HTR-8/SVneo (cell line): Measurements from ENCODE around the gene FREM1.

Experiments
- DNase-seq: peaks from one replicate; pipeline ENCODE4 v3.0.0; 2011; ENCODE audit warnings: low spot score, mixed read lengths; ENCODE audit not compliant: insufficient read length
- FAIRE-seq: peaks from 2 replicates; lab custom pipeline; 2011; peaks lifted over from hg19 to GRCh38; lab: Jason Lieb, UNC

The FREM1 gene

DNA sequence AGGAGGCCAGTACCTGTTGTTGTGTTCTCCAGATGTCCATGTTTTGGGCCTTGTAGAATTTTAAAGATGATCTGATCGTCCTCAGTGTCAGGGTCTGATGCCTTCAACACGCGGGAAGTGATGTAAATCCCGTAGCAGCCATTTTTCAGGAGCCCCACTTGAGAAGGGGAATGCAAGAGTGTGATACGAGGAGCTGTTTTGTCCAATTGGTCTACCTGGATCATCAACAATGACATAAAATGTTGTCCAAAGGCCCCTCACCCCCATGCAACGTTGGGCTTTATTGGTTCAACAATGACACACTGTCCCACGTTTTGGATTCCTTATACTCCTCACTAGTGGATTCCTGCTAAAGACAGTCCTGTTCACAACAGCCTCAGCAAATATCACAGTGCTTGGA is 139.6 kb downstream of the FREM1 start:
- FAIRE-seq (no peak), DNase-seq (no peak)

DNA sequence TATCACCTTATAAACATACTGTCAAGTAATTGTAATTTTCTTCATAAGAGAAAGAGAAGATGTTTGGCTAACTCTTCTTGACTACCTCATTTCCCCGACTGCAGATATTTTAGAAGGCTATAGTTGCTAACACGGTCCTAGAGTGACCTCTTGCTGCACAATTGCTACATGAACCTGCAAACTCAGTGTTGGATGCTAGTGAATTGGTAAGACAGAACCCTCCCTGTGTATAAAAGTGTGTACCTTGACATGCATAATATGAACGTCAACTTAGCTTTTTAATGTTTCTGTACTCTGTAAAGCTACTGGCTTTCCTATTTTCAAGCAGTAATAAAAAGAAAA is 141.0 kb downstream of the FREM1 start:
- no peak for FAIRE-seq
- DNase-seq: no peak

DNA sequence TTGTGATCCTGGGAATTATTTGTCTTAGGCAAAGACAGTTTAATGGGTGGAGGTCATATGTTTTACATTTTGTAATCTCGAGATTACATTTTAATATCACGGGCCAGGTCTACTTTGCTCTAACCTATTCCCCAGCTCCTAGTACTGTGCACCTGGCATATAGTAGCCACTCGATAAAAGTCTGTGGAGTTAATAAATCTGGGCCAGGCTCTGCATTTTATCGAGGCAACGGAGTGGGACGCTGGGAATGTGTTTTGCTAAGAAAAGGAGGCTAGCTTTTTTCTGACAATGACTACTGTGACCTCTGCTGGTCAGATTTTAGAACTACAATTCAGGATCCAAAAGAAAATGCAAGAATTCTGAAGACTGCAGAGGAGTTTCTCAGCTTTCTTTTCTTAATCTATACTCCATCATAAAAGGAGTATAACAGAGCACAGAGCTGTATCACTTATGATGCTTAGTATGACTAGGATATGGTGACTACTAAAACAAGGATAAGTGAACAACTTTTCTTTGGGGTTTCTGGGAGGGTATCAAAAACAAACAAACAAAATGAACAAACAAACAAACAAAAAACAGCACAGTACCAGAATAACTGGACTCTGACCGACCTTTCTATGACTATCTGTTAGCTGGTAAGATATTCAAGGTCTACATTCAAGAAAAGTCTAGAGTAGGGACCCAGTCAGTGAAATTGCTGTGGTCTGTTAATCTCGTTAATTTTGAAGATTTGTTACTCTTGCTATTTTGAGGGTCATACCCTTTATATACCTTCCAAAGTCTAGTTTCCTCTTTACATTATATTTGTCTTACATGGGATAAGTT is 141.6 kb downstream of the FREM1 start:
- DNase-seq (peak; percentile 5), FAIRE-seq (no peak)

DNA sequence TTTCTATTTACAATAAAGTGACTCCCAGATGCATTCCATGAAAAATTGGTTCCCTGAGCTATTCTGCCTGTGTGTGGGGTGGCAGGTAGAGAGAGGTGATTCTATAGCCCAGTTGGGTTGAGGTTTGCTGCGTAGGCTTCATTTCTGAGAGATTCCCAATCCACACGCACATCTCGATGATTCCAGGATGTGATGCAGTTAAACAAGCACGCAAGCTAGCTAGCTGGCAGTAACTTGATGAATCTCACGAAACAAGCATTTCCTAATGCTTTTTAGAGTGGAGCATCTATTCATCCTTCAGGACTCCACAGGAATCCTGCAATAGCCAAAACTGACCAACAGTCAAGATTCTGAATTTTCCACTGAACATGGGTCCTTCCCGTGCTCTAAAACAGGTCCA is 143.9 kb downstream of the FREM1 start:
- FAIRE-seq (no peak), DNase-seq (no peak)

DNA sequence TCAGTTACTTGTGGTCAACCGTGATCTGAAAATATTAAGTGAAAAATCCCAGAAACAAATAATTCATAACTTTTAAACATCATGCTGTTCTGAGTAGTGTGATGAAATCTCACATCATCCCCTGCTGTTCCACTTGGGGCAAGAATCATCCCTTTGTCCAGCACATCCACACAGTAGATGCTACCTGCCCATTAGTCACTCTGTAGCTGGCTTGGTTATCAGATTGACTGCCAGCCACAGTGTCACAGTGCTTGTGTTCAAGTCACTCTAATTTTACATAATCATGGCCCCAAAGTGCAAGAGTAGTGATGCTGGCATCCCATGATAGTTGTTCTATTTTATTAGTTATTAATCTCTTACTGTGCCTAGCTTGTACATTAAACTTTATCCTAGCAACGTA is 148.6 kb downstream of the FREM1 start:
- DNase-seq (no peak), FAIRE-seq (no peak)

DNA sequence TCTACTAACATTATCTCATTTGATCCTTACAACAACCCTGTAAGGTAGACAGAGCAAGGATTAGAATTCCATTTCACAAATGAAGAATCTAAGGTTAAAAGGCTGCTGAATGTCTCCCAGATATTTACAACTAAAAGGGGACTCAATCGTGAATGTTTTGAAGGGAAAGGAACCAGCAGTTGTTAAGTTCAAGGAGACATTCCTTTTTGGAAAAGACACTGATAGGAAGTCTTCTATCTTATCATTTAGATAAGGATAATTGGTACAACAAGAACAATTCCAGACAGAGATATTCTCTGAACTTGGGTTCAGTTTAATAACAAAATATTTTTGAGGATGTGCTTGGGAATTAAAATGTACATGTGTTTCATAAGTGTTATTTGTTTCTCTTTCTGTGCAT is 150.2 kb downstream of the FREM1 start:
- FAIRE-seq (no peak), DNase-seq (no peak)

DNA sequence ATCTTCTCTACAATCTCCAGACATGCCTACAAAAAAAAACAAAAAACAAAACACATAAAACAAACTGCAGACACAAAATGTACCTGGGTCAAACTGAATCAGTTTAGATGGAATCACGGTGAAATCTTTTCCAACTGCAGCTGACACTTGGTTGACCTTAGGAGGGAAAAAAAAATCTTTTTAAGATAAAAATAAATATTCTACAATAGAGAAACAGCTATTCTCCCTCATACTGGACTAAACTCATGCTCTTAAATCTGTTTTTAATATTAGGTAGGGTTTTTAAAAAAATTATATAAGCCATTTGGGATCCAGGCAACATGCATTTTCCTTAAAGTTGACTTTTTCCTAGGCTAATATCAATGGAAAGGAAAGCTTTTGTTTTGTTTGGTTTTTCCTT is 153.9 kb downstream of the FREM1 start:
- DNase-seq: no peak

DNA sequence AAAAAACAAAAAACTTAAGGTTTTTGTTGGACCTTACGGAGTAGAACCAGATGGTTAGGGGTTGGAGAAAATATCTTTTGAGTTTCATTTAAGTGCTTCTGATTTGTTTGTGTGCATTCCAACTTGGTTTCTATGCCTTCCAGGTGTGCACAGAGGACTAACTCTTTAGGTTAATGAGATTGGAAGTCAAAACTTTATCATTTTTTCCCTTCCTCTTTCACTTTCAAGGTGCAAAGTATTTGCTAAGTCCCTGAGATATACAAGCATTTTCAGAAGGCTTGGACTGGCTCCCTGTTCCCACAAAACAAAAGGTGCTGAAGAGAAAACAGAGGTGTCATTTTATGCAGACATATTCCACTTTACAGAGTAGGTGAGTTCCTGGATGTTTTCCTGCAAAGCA is 157.4 kb downstream of the FREM1 start:
- no peak for FAIRE-seq
- DNase-seq: no peak

More for the DNA sequence above, 153.9 kb downstream of the FREM1 start:
- no peak for FAIRE-seq

DNA sequence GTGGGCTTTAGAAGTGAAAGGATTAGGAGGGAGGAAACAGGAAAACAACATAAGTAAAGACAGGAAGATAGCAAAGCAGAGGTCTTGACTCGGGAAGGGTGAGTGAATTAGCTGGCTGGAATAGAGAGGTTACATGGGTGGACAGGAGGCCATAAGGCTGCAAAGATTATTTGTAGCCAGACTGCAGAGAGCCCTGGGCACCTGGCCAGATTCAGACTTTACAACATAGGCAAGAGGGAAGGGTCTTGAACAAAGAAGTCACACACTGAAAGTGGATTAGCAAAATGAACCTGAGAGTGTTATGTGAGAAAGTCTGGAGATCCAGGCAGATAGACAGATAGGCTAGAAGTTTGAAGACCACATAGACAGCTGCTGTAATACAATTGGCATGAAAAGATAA is 158.0 kb downstream of the FREM1 start:
- DNase-seq (no peak), FAIRE-seq (no peak)

DNA sequence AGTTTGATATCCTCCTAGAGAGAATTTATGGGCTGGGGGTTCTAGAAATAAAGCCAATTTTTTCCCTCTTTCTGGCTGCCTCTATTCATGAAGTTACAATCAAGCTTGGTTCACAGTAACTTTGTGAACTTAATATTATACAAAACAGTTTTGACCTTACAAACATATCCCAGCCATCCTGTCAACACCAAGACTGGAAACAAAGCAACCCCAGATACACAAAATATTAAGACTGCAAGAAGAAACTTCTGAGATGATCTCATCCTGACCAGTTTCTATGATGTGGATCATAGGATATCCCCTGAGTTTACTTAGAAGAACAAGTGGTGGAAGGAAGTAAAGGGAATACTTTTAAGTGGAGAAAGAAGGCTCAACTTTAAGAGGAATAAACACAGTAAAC is 159.4 kb downstream of the FREM1 start:
- FAIRE-seq (no peak), DNase-seq (no peak)

DNA sequence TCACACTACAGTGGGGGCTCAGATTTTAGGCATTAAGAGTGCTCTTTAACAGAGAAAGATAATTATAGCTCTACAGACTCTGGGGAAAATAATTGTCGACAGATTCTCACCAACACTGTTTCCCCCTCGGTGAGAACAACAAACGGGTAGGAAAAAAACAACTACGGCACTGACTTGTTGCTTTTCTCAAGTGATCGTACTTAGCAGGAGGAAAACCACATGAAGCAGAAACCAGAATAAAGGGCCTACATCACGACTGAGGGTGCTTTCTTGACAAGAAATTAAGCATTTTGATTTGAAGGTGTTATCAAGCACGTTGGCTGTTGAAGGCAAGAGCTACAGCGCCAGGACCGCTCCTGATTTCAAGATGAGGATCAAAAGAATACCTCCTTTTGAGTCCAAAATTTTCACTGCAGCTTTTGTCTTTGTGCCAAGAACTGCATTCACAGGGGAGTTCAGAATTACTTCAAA is 160.5 kb downstream of the FREM1 start:
- DNase-seq: no peak
- no peak for FAIRE-seq

DNA sequence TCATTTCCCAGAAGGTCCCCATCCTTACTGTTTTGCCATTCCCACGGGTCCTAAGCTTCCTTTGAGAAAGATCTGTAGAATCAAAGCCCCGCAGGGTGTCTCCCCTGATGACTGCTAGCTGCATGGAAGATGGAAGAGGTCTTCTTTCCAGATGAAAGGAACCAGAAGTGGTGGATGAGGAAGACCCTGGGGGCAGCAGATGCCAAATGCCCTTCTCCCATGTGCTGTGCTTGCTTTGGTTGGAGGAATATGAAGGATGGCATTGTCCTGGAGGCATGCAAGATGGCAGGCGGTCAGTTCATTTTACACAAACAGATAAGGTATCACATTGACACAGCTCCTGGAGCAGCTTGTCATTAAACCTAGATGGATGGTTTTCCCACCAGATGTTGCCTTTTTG is 161.9 kb downstream of the FREM1 start:
- FAIRE-seq: no peak
- no peak for DNase-seq

DNA sequence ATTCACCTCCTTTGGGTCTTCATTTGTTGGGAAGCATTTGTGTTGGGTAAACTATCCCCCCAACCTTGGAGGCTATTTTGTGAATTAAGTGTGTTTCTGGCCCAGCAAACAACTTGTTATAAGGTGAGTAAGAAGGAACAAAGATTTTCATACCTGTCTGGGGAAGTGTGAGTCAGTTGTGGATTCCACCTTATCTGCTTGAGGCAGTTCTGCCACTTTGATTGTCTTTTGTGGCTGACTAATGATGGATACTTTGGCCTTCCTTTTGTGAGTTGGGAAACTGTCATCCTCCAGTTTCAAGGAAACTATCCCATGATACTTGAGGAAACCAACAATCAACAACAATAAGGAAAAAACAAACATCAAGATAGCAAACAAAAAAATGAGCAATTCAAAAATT is 163.1 kb downstream of the FREM1 start:
- FAIRE-seq (no peak), DNase-seq (no peak)

DNA sequence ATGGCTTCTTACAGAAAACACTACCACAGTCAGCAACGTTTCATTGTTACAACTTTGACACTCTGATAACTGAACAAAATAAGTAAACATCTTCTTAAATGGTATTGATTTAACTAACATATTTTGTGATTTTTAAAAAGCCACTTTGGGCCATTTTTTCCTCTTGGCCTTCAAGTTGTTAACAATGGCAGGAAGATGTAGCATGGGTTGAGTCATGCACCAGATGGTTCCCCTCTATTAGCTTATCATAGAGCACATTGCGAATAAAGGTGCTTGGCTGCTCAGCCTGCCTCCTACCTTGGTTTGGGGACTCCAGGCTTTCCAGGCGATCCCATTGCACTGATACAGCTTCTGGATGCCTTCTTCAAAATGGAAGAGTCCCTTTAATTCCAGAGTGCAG is 163.6 kb downstream of the FREM1 start:
- no peak for FAIRE-seq
- DNase-seq: no peak

DNA sequence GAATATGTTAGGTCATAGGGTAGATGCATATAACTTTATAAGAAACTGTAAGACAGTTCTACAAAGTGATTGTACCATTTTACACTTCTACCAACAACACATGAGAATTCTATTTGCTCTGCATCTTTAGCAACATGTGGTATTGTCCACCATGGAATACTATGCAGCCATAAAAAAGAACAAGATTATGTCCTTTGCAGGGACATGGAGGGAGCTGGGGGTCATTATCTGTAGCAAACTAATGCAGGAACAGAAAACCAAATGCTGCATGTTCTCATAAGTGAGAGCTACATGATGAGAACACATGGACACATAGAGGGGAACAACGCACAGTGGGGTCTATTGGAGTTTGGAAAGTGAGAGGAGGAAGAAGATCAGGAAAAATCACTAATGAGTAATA is 165.5 kb downstream of the FREM1 start:
- FAIRE-seq: no peak

DNA sequence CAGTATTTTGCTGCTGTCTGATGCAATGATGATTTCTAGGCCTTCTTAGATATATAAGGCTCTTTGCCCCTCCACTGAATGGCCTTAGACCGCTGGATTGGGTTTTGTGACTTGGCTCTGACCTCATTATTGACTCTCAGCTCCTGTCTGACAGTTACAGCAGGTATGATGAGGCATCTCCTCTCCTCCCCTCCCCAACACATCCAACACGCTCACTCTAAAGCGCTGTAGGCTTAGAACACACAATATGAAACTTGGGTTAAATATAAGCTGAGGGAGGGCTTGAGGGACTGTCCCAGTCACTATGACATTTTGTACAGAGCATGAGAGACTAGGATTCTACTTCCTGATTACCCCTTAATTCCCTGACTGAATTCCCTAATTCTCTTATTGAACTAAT is 168.9 kb downstream of the FREM1 start:
- DNase-seq (no peak), FAIRE-seq (no peak)

More for the DNA sequence above, 165.5 kb downstream of the FREM1 start:
- no peak for DNase-seq

DNA sequence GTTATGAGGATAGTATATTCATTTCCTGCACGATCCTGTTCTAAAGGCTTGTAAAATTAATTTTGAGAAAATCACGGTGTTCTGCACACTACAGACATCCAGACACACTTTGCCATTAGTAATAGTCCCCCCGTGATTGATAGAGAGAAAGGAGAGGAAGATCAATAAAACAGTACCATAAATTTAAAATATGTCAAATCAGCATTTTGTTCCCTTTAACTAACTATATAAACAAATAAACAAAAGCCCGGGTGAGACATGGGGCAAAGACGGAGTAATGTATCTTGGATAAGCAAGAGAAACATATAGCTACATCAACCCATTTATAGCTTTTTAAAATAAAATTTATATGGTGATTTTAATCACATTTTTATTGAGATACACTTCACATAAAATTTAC is 177.1 kb downstream of the FREM1 start:
- no peak for FAIRE-seq

DNA sequence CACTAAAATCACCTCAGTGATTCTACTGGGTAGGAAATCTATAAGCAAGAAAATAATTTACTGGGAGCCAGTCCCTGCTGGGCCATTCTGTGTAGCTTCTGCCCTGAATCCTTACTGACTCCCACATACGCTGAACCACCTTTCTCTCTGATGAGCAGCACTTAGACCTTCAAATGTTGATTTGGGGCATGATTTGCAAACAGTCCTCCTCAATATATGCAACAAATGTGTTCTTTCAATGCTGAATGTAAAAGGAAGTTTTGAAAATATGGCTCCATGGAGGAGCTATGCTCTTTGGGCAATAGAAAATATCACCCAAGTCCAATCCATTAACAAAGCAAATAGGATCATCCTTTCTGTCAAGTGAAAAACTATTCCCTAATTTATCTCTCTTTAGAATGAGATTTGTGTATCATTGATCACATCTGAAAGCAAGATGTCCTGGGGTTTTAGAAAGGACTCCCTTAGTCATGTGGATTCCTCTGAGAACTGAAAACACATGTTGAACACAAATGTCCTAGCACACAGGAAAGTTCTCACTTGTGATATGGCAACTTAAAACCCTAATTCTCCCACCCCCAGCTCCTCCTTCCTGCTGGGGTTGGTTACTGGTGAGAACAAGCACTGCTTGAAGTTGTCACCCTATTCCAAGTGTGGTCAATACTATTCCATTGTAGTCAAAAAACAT is 178.8 kb downstream of the FREM1 start:
- FAIRE-seq (no peak), DNase-seq (no peak)

More for the DNA sequence above, 177.1 kb downstream of the FREM1 start:
- no peak for DNase-seq

DNA sequence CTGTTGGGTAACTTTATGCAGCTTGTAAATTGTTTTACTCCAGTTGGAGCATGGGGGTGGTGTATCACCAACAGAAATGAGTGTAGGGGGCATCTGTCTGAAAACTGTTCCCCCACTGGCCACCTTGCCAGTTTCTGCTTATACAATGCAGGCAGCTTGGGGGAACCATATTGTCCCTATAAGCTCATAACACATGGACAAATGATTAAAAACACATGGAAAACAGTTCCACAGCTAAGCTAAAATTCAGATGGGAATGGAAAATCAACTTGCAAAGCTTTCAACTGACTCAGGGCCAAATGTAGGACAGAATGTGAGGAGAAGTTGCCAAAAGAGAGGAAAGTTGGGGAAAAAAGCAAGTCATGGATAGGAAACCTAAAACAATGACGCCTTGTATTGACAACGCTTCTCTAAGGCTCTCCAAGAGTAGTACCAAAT is 179.7 kb downstream of the FREM1 start:
- DNase-seq (no peak), FAIRE-seq (no peak)

DNA sequence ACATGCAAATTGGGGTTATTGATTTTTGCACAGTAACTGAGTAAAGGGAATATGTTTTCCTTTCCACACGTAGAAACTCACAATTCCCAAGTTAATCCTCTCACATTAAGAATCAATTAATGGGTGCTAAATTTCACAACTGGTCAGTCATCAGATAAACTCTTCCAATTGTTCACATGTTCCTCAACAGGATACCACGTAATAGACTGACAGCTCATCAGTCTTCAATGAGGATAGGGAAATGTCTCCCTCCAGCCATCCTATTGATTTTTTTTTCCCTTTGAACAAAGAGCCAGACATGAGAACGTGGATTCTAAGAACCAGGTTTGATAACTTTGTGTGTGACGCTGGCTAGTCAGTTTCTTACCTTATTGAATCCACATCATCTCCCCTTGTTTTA is 186.9 kb downstream of the FREM1 start:
- DNase-seq: no peak
- FAIRE-seq: no peak

DNA sequence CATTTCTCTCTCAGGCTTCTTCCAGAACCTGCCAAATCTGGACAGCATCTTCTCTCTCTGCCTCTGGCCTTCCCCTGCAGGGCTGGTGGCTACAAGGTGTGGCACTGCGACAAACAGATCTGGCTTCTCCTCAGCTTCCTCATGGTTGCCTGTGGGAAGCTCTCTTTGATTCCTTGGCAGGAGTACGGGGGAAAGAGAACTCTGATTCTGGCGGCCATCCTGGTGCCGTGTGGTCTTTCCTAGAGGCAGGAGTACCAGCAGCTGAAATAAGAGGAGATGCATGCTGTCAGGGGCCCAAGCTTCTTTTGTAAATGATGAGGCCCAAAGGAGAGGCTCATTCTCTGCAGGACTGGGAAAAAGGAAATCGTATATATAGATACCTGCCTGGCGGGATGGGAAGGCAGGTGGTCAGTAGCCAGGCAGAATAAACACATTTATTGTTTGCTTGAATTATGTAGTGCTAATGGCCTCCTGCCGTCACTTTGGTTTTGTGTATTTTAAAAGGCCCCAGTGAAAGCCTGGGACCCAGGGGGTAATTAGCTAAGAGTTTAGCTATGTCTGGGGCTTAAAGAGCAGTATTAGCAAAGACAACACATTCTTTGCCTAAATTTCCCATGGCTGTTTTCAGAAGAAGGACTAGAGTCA is 187.7 kb downstream of the FREM1 start, which contains the start of gene CER1:
TSS of gene CER1 (minus strand) at position 343 of the 645 bp plus-strand sequence. CDS start at position 282, 61 bp downstream.
- no peak for FAIRE-seq
- no peak for DNase-seq
